Islet precursor cell (in vitro differentiated cells): Measurements from ENCODE around the gene ENTPD3.
"Not testable (repeated sequence)": the region's sequence is repeated elsewhere in the genome, so short reads cannot be mapped to it uniquely, and the experiment has no call there.

ENCODE experiments used
- DNase-seq: peaks from one replicate; pipeline ENCODE4 v3.0.0-alpha.2; 2018

Gene ENTPD3

GRCh38 chr3:40407611-40408010, 20.6 kb downstream of the ENTPD3 start:
- no peak for DNase-seq

DNA sequence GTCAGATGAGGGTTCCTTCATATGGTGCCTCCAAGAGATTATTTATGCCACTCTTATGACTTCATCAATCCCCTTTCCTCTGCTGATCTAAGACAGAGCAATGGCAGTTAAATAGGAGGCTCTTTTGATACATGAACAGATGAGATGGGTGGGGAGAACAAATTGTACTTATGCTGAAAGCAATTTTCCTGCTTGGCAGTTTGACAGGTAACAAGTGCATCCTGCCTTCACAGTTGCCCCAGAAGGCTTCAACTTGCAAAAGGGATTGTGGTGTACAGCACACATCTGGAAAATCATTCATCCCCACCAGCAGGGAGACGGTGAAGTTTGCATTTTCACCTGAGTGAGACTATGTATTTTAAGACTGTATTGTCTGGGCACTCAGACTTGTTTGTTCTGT, 27.3 kb downstream of the ENTPD3 start:
- DNase-seq: no peak

- DNase-seq: no peak
These were observed 31.0 kb downstream of the ENTPD3 start for GRCh38 chr3:40417845-40418543.

DNA sequence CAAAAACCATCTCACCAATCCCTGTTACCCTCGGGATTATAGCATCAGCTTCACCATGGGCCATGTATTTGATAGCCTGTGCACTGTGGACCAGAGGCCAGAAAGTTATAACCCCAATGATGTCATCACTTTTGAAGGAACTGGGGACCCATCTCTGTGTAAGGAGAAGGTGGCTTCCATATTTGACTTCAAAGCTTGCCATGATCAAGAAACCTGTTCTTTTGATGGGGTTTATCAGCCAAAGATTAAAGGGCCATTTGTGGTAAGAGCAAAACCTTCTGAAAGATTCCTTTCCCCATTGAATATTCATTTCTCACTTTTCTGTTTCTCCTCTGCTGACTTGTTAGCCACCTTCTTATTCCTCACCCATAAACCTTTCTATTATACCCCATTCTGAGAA, 35.9 kb downstream of the ENTPD3 start:
- DNase-seq: no peak

DNA sequence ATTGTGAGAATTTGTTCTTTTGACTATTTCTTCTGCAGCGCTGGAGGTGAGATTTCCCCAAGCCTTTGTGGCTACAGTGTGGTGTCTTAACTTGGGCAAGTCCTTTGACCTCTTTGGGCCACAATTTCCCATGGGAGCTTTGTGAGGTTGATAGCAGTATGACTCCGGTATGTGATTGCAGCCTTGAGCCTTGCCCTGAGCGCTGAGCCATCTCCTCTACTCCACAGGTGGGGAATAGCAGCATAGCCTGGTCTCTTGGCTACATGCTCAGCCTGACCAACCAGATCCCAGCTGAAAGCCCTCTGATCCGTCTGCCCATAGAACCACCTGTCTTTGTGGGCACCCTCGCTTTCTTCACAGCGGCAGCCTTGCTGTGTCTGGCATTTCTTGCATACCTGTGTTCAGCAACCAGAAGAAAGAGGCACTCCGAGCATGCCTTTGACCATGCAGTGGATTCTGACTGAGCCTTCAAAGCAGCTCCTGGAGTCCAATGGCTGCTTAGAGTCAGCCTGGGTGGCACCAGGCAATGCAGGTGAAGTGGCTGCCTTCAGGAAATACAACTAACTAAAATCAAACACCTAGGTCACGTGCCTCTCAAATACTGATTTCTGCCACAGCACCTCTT, 40.2 kb downstream of the ENTPD3 start:
- no peak for DNase-seq

- no peak for DNase-seq
These were observed 45.8 kb downstream of the ENTPD3 start for GRCh38 chr3:40432793-40433192.

GRCh38 chr3:40437889-40438288, 50.9 kb downstream of the ENTPD3 start:
- no peak for DNase-seq

DNA sequence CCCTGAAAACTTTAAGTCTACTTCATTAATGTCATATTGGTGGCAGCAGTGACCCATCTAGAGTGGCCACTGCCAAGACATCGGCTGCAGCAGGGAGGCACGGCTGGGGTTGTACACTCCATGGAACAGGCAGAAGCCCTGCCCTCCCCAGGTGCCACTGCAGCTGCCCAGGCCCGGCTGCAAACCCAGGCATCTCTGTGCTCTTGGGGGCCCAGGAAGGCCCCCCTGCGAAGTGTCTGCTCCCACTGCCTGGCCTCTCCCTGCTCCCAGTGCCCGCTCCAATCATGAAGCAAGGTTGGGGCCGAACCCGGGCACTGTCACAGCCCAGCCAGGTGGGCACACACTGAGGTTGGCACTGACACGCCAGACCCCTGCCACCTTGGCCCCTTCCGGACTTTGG, 58.1 kb downstream of the ENTPD3 start:
- no peak for DNase-seq

GRCh38 chr3:40445880-40446279, 58.9 kb downstream of the ENTPD3 start:
- no peak for DNase-seq

- no peak for DNase-seq
These were observed 63.5 kb downstream of the ENTPD3 start for GRCh38 chr3:40450438-40450837.

DNA sequence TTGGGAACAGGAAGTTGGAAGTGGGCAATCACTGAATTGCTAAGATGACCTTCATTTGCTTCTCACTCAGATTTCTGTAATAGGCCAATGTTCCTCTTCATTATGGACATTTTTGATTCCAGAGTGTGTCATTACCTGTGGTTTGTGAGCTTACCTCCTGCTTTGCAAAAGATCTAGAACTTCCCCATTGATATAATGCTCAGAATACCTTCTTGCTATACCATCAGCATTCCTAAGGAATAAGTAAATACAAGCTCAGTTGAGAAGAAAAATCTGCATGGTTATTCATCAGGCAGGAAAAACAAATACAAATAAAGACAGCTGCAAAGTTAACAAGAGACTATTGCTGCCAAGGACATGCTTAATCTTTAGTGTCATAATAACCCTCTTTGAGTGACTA, 64.6 kb downstream of the ENTPD3 start:
- no peak for DNase-seq

- no peak for DNase-seq
These were observed 65.1 kb downstream of the ENTPD3 start for GRCh38 chr3:40452057-40452456.

DNA sequence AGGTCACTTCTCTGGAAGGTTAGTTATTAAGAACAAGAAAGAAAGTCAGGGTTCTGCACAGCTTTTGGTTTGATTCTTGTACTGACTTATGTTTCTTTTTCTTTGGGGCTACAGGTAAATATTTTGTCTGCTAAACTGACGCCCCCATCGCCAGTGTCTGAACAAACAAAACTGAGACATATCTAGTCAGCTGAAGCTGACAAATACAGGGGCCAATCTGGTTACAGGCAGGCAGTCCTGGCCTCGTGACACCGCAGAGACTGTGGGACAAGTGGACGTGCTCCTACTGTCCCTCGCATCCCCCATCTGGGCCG, 65.5 kb downstream of the ENTPD3 start:
- DNase-seq: no peak

DNA sequence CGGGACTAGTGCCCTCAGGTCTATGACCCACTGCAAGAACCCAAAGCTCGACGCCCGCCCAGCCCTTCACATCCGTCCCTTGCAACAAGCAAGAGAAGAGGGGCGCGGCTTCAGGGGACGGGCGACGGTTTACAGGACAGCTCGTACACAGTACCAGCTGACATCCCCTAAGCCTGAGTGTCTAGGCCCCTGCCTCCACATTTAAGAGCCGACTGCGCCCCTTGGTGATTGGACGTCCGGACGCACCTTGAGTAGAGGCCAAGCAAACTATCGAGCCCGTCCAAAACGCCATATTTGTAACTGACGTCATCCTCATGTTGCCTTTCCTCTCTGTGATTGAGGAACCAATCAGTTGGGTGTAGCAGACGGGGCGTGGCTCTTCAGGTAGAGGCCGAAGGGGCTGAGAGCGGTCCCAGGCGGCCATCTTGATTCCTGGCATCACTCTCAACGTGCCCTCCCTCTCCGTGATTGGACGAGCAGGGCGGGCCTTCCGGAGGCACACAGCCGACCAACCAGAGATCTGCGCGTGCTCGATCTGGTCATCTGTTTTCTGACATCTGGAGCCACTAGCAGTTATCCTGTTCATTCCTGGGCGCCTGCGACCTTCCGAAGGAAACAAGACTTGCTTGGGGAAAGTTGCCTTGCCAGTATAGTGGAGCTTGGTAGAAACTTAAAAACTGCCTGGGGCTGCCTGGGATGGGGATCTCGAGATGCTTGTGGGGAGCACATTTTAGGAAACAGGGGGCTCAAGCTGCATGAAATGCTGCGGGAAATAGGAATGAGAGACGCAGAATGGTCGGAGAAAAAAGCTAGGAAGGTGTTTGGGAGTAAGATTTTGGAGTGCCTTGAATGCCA, 66.1 kb downstream of the ENTPD3 start:
- peak; percentile 100 for DNase-seq

GRCh38 chr3:40453933-40454332, 66.9 kb downstream of the ENTPD3 start:
- no peak for DNase-seq

DNA sequence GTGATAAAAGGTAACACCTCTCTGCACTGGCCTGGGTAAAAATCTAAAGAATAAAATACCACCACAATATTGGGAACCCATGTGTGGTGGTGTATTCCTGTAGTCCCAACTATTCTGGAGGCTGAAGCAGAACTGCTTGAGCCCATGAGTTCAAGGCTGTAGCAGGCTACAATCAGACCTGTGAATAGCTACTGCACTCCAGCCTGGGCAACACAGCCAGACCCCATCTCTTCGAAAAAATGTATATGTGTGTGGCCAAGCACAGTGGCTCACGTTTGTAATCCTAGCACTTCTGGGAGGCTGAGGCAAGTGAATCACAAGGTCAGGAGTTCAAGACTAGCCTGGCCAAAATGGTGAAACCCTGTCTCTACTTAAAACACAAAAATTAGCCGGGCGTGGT, 68.3 kb downstream of the ENTPD3 start:
- DNase-seq: no peak

GRCh38 chr3:40456279-40456939, 69.4 kb downstream of the ENTPD3 start:
- no peak for DNase-seq

DNA sequence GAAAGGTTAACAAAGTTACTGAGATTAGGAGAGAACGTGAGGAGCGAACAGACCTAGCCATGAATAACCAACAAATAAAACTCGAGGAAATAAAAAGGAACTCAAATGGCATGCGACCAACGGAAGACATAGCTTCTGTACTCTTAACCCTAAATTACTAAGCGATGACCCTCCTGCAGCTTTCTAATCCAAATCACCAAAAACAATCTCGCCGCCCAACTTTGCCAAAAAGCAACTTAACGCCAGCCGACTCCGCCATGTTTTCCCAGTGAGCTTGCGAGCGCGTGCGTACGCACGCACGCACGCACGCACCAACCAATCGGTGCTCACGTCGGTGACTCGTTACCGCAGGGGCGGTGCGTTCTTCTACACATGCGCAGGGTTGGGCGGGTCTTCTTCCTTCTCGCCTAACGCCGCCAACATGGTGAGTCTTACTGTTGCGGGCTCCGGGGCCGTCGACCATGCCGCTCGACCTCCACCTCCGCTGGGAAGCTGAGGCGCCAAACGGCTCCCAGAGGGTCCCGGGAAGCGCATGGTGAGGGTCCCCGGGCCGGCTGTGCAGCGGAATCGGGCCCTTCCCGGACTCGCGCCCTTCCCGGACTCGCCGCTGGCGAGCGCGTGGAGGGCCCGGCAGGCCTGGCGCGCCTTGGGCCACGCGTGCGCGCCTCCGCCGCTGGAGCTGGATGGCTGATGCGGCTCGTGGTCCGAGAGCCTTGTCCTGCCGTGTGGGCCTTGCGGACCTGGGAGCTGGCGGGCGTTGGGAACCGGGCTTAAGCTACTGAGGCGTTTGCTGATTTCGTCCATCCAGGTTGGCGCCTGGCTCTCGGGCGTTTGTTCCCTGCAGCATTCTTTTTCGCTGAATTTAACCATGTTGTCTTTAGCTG, 70.2 kb downstream of the ENTPD3 start, which contains the start of gene RPL14:
Gene RPL14, plus strand, starts transcription at position 400 of the 884 bp plus-strand sequence. Its CDS starts 133 bp downstream, at position 533.
- DNase-seq: peak; percentile 97

GRCh38 chr3:40458473-40458872, 71.5 kb downstream of the ENTPD3 start:
- no peak for DNase-seq

DNA sequence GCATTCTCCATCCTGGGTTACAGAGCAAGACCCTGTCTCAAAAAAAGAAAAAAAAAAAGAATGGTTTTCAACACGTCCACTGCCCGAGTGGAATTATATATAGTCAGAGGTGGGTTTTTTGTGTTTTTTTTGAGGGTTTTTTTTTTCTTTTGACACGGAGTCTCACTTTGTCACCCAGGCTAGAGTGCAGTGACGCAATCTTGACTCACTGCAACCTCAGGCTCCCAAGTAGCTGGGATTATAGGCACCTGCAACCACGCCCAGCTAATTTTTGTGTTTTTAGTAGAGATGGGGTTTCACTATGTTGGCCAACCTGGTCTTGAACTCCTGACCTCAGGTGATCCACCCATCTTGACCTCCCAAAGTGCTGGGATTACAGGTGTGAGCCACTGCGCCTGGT, 73.5 kb downstream of the ENTPD3 start:
- DNase-seq: not testable (repeated sequence)

DNA sequence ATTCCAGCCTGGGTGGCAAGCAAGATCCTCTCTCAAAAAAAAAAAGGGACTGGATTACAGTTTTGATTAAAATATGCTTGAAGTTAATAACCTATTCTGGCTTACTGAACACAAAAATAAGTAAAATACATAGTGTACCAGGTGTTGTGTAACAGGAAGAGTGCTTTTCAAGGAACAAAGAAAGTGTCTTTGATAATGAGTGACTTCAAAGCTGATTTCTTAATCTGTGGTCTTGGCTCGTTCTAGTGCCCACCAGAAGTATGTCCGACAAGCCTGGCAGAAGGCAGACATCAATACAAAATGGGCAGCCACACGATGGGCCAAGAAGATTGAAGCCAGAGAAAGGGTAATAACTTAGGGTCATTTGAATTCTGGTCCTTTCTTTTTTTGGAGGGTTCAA, 74.2 kb downstream of the ENTPD3 start:
- DNase-seq: no peak

DNA sequence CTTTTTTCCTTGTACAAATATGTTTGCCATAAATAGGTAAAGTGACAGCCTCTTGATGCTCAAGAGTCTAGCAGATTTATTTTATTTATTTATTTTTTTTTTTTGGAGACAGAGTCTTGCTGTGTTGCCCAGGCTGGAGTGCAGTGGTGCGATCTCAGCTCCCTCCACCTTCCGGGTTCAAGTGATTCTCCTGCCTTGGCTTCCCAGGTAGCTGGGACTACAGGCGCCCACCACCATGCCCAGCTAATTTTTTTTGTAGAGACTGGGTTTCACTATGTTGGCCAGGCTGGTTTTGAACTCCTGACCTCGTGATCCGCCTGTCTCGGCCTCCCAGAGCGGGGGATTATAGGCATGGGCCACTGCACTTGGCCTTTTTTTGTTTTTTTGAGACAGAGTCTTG, 75.9 kb downstream of the ENTPD3 start:
- DNase-seq: not testable (repeated sequence)
